A549 (cell line): Measurements from ENCODE around the gene PIK3R1. TPM values are rescaled to one million over a fixed set of nuclear protein-coding genes. Genes with fewer than 3 reads are reported as not detected.
A peak's percentile ranks its signal among the peaks of the same experiment; 100 is the strongest.

Experiments
- ATAC-seq, 2 experiments: fragments of 200-7000 bp in 1 of 2; fragments of >200 bp in 1 of 2; cut with Nextera tagmentation in 1 of 2; cut with Tn5 transposase in 1 of 2; 3 replicates each; pipeline versions ENCODE4 v1.8.0 to v1.9.1; 2018 to 2020; ENCODE audit warnings: mild to moderate bottlenecking in 1 of 2, moderate library complexity in 1 of 2
- CTCF ChIA-PET: fragments of 300-600 bp; sonication (Branson Sonifier 250); formaldehyde crosslinking; extraction: SDS; loops from one replicate; lab custom pipeline; 2021; ENCODE audit warnings: antibody characterized with exemption, inconsistent platforms; lab: Yijun Ruan, JAX
- POLR2A ChIA-PET: fragments of 350-600 bp; formaldehyde crosslinking; extraction: SDS; loops from one replicate; lab custom pipeline; 2021; ENCODE audit warnings: antibody characterized with exemption, inconsistent platforms; lab: Yijun Ruan, JAX
- DNase-seq, 2 experiments: peaks; one replicate each; pipeline versions ENCODE4 v3.0.0 to v3.0.0-alpha.2; 2011 to 2016; ENCODE audit warnings: low read depth in 1 of 2, low spot score in 1 of 2
- FAIRE-seq: peaks from 2 replicates; lab custom pipeline; 2011; peaks lifted over from hg19 to GRCh38; lab: Jason Lieb, UNC
- H3K27ac ChIP-seq, 2 experiments: fragments of >200 bp; sonication (Bioruptor Twin); formaldehyde crosslinking; 3 replicates each; pipeline ENCODE4 v1.5.1; 2016 to 2017
- H3K4me1 ChIP-seq: fragments of >200 bp; sonication (Bioruptor Twin); formaldehyde crosslinking; 3 replicates; pipeline ENCODE4 v1.6.1; 2016
- H3K4me2 ChIP-seq: fragments of >200 bp; sonication (Bioruptor Twin); formaldehyde crosslinking; 3 replicates; pipeline ENCODE4 v1.6.1; 2016
- H3K4me3 ChIP-seq: fragments of >200 bp; sonication (Bioruptor Twin); formaldehyde crosslinking; 3 replicates; pipeline ENCODE4 v1.5.1; 2016
- H3K9me3 ChIP-seq: fragments of >200 bp; sonication (Bioruptor Twin); formaldehyde crosslinking; 3 replicates; pipeline ENCODE4 v1.6.1; 2016
- CBX2 ChIP-seq: fragments of 200-600 bp; sonication (generic); IDR thresholded peaks from 2 replicates; pipeline ENCODE4 v1.6.1; 2016; ENCODE audit warnings: low read depth, mild to moderate bottlenecking, borderline replicate concordance
- CEBPB ChIP-seq, 2 experiments: fragments of >200 bp in 1 of 2; sonication (Bioruptor Twin) in 1 of 2; formaldehyde crosslinking in 1 of 2; IDR thresholded peaks; 2 replicates each; pipeline ENCODE4 v1.6.1; 2012 to 2016
- CHD2 ChIP-seq: fragments of 150-350 bp; IDR thresholded peaks from 2 replicates; pipeline ENCODE4 v1.6.1; 2014; ENCODE audit warnings: low read length; ENCODE audit not compliant: partially characterized antibody
- CHD4 ChIP-seq: fragments of 200-600 bp; sonication (generic); IDR thresholded peaks from 2 replicates; pipeline ENCODE4 v1.6.1; 2016; ENCODE audit warnings: antibody characterized with exemption, mild to moderate bottlenecking, borderline replicate concordance
- EHF ChIP-seq: fragments of 250-450 bp; sonication (Bioruptor Pico); IDR thresholded peaks from 2 replicates; pipeline ENCODE4 v1.5.0; 2020; ENCODE audit warnings: mild to moderate bottlenecking
- EHMT2 ChIP-seq: fragments of 200-600 bp; sonication (generic); IDR thresholded peaks from 2 replicates; pipeline ENCODE4 v1.6.1; 2016; ENCODE audit warnings: antibody characterized with exemption, low read depth, mild to moderate bottlenecking, moderate library complexity
- FOSB ChIP-seq: fragments of 250-450 bp; sonication (Bioruptor Pico); IDR thresholded peaks from 2 replicates; pipeline ENCODE4 v1.5.0; 2020; ENCODE audit warnings: mild to moderate bottlenecking, moderate library complexity
- FOXS1 ChIP-seq: fragments of 250-450 bp; sonication (Bioruptor Pico); IDR thresholded peaks from 2 replicates; pipeline ENCODE4 v1.5.0; 2020; ENCODE audit warnings: mild to moderate bottlenecking, moderate library complexity
- HDAC2 ChIP-seq: fragments of 200-600 bp; sonication (generic); IDR thresholded peaks from 2 replicates; pipeline ENCODE4 v1.6.1; 2016
- HOXB13 ChIP-seq: fragments of 250-450 bp; sonication (Bioruptor Pico); IDR thresholded peaks from 2 replicates; pipeline ENCODE4 v1.5.0; 2020; ENCODE audit warnings: low read depth, mild to moderate bottlenecking, moderate library complexity
- JUN ChIP-seq, 2 experiments: fragments of >200 bp; sonication (Bioruptor Twin); formaldehyde crosslinking; IDR thresholded peaks; 2 replicates in 1 of 2; 3 replicates in 1 of 2; pipeline ENCODE4 v1.6.1; 2016 to 2017
- KDM5A ChIP-seq: fragments of 200-600 bp; sonication (generic); IDR thresholded peaks from 2 replicates; pipeline ENCODE4 v1.6.1; 2016; ENCODE audit warnings: antibody characterized with exemption, mild to moderate bottlenecking
- MAFK ChIP-seq: fragments of 450-650 bp; IDR thresholded peaks from 2 replicates; pipeline ENCODE4 v1.6.1; 2014; ENCODE audit not compliant: partially characterized antibody
- NPAS2 ChIP-seq: fragments of 250-450 bp; sonication (Bioruptor Pico); IDR thresholded peaks from 2 replicates; pipeline ENCODE4 v1.8.0; 2022; ENCODE audit warnings: mild to moderate bottlenecking, moderate library complexity, borderline replicate concordance
- PHF8 ChIP-seq: fragments of 200-600 bp; sonication (generic); IDR thresholded peaks from 2 replicates; pipeline ENCODE4 v1.6.1; 2016; ENCODE audit warnings: low read depth, mild to moderate bottlenecking, antibody characterized with exemption, moderate library complexity, borderline replicate concordance
- POLR2AphosphoS2 ChIP-seq: conservative IDR thresholded peaks from 2 replicates; pipeline ENCODE4 v1.6.1; 2012; ENCODE audit warnings: low read length, improper control_type of control experiment, inconsistent platforms
- SMC3 ChIP-seq: fragments of >200 bp; sonication (Bioruptor Twin); formaldehyde crosslinking; IDR thresholded peaks from 3 replicates; pipeline ENCODE4 v1.6.1; 2018; ENCODE audit warnings: inconsistent platforms
- SREBF2 ChIP-seq: fragments of 450-650 bp; IDR thresholded peaks from 2 replicates; pipeline ENCODE4 v1.6.1; 2014; ENCODE audit warnings: mild to moderate bottlenecking, moderate library complexity
- TP53 ChIP-seq: fragments of 250-450 bp; sonication (Bioruptor Pico); IDR thresholded peaks from 2 replicates; pipeline ENCODE4 v1.5.0; 2021; ENCODE audit warnings: mild to moderate bottlenecking, moderate library complexity
- ZC3H11A ChIP-seq: fragments of 450-650 bp; IDR thresholded peaks from 2 replicates; pipeline ENCODE4 v1.6.1; 2014; ENCODE audit warnings: antibody characterized with exemption, mild to moderate bottlenecking
- ZNF302 ChIP-seq: fragments of 250-450 bp; sonication (Bioruptor Pico); IDR thresholded peaks from 2 replicates; pipeline ENCODE4 v1.9.0; 2021; ENCODE audit warnings: inconsistent platforms, mild to moderate bottlenecking, moderate library complexity
- WGBS: methylation state at CpG from one replicate; pipeline ENCODE4 v1.1.6; 2017; ENCODE audit errors: missing lambda C conversion rate; 5-methylcytosine and 5-hydroxymethylcytosine counted together
- polyA plus RNA-seq, 4 experiments: library from polyadenylated mRNA; depleted of rRNA in 3 of 4; stranded (reverse); fragments of >200 nt; fragmentation: RNase III in 1 of 4; extraction: RNeasy Plus Mini Kit Qiagen cat#74134 plus additional on column Dnase treatment in 1 of 4; gene quantifications; 2 replicates in 3 of 4; 3 replicates in 1 of 4; pipeline ENCODE4 v1.2.3, GENCODE V29; 2011 to 2017
- TF ChIP-seq, protein P1 (sequence below): fragments of >200 bp; sonication (Bioruptor Twin); formaldehyde crosslinking; IDR thresholded peaks from 2 replicates; pipeline ENCODE4 v1.6.1; 2016
- TF ChIP-seq, protein P2 (sequence below): fragments of 250-450 bp; sonication (Bioruptor Pico); IDR thresholded peaks from 2 replicates; pipeline ENCODE4 v1.5.0; 2020; ENCODE audit warnings: low read depth, mild to moderate bottlenecking, moderate library complexity
- TF ChIP-seq, protein P3 (sequence below): fragments of 150-350 bp; IDR thresholded peaks from 2 replicates; pipeline ENCODE4 v1.6.1; 2014; ENCODE audit warnings: low read depth, mild to moderate bottlenecking, low read length
- TF ChIP-seq, protein P4 (sequence below): fragments of 250-450 bp; sonication (Bioruptor Pico); IDR thresholded peaks from 2 replicates; pipeline ENCODE4 v1.5.0; 2021; ENCODE audit warnings: mild to moderate bottlenecking, moderate library complexity, borderline replicate concordance
- TF ChIP-seq, protein P5 (sequence below): fragments of 450-650 bp; IDR thresholded peaks from 2 replicates; pipeline ENCODE4 v1.6.1; 2014; ENCODE audit warnings: antibody characterized with exemption

The PIK3R1 gene
- polyA plus RNA-seq, 2 of the 4 experiments (the other 2 are of a cell fraction) = 5.5 to 5.7 TPM

DNA sequence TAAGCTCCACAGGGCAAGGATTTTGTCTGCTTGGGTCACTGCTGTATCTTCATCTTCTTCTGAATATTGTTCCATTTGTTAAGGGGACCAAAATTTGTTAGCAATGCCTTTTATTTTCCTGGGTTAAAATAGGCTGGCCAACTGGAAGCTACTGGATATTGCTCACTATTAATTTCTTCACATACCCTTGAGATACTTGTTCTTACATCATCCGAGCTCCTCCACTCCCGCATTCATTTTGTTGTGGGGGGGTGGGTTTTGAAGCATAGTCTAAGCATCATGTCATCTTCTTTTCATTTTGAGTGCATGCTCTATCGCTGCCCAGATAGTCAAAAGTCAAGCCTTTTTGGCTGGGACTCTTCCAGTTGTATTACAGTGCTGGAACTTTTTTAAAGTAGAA is 42.5 kb upstream of the PIK3R1 start:
- DNase-seq (no peak), ATAC-seq (no peak), FAIRE-seq (no peak)
- no peak overlapping the region for H3K4me2 ChIP-seq
- ChIA-PET POLR2A (no interaction called here), CTCF (interaction anchor here (0.8 to 1.5 kb wide), 2 partner anchors 9 to 31 kb away, joined by 3 read pairs; no protein-coding TSS in a partner anchor)
- H3K27ac ChIP-seq = no peak overlapping the region
- H3K4me3 ChIP-seq = no peak overlapping the region
- TF ChIP-seq SREBF2 = no peak
- TF ChIP-seq, protein P1, sequence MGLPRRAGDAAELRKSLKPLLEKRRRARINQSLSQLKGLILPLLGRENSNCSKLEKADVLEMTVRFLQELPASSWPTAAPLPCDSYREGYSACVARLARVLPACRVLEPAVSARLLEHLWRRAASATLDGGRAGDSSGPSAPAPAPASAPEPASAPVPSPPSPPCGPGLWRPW = no peak
- no peak for TF ChIP-seq ZNF302 (CRISPR knock-in tag)
- no peak for TF ChIP-seq POLR2AphosphoS2
- TF ChIP-seq MAFK = no peak
- no peak for TF ChIP-seq PHF8
- no peak for TF ChIP-seq CEBPB (IDR thresholded peaks at IDR 0.05)
- no peaks in the 10 kb centered on the region for H3K4me1 ChIP-seq
- H3K9me3 ChIP-seq = no peaks in the 10 kb centered on the region
- 63% methylated on average over 3 of the region's 3 CpGs for WGBS

DNA sequence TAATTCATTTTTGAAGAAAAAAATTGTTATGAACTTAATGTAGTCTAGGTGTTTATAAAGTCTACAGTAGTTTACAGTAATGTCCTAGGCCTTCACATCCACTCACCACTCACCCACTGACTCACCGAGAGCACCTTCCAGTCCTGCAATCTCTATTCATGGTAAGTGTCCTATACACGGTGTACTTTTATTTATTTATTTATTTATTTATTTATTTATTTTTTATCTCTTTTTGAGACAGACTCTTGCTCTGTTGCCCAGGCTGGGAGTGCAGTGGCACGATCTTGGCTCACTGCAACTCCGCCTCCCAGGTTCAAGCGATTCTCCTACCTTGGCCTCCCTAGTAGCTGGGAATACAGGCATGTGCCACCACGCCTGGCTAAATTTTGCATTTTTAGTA is 39.3 kb upstream of the PIK3R1 start:
- FAIRE-seq = no peak
- ChIA-PET POLR2A (no interaction called here), CTCF (interaction anchor here (0.6 to 0.7 kb wide), 2 partner anchors 45 to 929 kb away, joined by 3 read pairs; no protein-coding TSS in a partner anchor)

DNA sequence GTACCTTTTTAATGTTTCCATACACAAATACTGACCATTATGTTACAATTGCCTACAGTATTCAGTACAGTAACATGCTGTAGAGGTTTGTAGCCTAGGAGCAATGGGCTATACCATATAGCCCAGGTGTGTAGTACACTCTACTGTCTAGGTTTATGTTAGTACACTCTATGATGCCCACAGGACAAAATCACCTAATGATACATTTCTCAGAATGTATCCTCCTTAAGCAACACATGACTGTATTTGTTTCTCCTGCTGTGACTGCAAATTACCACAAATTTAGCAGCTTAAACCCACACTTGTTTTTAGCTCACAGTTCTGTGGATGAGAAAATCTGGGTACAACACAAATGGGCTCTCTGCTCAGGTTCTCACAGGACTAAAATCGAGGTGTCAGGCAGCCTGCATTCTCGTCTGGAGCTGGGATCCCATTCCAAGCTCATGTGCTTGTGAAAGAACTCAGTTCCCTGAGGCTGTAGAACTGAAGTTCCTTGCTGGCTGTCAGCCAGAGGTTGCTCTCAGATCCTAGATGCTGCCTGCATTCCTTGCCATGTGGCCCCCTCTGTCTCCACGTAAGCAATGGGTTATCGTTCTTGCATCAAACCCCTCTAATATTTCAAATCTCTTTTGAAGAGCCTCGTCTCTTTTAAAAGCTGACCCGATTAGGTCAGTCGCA is 38.6 kb upstream of the PIK3R1 start:
- no peak for ATAC-seq
- ChIA-PET POLR2A (no interaction called here), CTCF (interaction anchor here (0.6 to 0.7 kb wide), 2 partner anchors 45 to 930 kb away, joined by 3 read pairs; no protein-coding TSS in a partner anchor)
- H3K4me3 ChIP-seq = no peak overlapping the region
- FAIRE-seq = no peak
- no peaks in the 10 kb centered on the region for H3K9me3 ChIP-seq
- no peak overlapping the region for H3K4me2 ChIP-seq
- no peaks in the 10 kb centered on the region for H3K4me1 ChIP-seq
- no peak for DNase-seq
- H3K27ac ChIP-seq = no peak overlapping the region
- WGBS = 72% methylated on average over 7 of the region's 7 CpGs
- TF ChIP-seq NPAS2 (no peak), CBX2 (no peak), HDAC2 (no peak), EHMT2 (no peak), HOXB13 (CRISPR knock-in tag) (no peak), FOSB (CRISPR knock-in tag) (no peak), TP53 (CRISPR knock-in tag) (no peak), EHF (CRISPR knock-in tag) (no peak), CHD2 (no peak), MAFK (no peak), FOXS1 (CRISPR knock-in tag) (no peak), CHD4 (no peak), SMC3 (no peak), JUN (IDR thresholded peaks at IDR 0.05) (no peak)
- TF ChIP-seq, protein P2, sequence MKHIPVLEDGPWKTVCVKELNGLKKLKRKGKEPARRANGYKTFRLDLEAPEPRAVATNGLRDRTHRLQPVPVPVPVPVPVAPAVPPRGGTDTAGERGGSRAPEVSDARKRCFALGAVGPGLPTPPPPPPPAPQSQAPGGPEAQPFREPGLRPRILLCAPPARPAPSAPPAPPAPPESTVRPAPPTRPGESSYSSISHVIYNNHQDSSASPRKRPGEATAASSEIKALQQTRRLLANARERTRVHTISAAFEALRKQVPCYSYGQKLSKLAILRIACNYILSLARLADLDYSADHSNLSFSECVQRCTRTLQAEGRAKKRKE = no peak
- TF ChIP-seq, protein P3, sequence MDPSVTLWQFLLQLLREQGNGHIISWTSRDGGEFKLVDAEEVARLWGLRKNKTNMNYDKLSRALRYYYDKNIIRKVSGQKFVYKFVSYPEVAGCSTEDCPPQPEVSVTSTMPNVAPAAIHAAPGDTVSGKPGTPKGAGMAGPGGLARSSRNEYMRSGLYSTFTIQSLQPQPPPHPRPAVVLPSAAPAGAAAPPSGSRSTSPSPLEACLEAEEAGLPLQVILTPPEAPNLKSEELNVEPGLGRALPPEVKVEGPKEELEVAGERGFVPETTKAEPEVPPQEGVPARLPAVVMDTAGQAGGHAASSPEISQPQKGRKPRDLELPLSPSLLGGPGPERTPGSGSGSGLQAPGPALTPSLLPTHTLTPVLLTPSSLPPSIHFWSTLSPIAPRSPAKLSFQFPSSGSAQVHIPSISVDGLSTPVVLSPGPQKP = no peak
- TF ChIP-seq, protein P4, sequence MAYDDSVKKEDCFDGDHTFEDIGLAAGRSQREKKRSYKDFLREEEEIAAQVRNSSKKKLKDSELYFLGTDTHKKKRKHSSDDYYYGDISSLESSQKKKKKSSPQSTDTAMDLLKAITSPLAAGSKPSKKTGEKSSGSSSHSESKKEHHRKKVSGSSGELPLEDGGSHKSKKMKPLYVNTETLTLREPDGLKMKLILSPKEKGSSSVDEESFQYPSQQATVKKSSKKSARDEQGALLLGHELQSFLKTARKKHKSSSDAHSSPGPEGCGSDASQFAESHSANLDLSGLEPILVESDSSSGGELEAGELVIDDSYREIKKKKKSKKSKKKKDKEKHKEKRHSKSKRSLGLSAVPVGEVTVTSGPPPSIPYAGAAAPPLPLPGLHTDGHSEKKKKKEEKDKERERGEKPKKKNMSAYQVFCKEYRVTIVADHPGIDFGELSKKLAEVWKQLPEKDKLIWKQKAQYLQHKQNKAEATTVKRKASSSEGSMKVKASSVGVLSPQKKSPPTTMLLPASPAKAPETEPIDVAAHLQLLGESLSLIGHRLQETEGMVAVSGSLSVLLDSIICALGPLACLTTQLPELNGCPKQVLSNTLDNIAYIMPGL (CRISPR knock-in tag) = no peak
- TF ChIP-seq, protein P5, sequence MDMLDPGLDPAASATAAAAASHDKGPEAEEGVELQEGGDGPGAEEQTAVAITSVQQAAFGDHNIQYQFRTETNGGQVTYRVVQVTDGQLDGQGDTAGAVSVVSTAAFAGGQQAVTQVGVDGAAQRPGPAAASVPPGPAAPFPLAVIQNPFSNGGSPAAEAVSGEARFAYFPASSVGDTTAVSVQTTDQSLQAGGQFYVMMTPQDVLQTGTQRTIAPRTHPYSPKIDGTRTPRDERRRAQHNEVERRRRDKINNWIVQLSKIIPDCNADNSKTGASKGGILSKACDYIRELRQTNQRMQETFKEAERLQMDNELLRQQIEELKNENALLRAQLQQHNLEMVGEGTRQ = no peak

More for the DNA sequence above, 39.3 kb upstream of the PIK3R1 start:
- ATAC-seq = no peak
- TF ChIP-seq ZC3H11A = peak; percentile 61
- no peak for TF ChIP-seq KDM5A
- TF ChIP-seq, all 56 proteins: peak for 1
- Histone ChIP-seq H3K4me1 (no peaks in the 10 kb centered on the region), H3K4me3 (no peak overlapping the region), H3K27ac (no peak overlapping the region), H3K9me3 (no peaks in the 10 kb centered on the region), H3K4me2 (no peak overlapping the region)
- no peak for DNase-seq
- WGBS = 83% methylated on average over 6 of the region's 6 CpGs
